H9 (cell line): ENCODE results near the gene ME3. TPM values are rescaled to one million over a fixed set of nuclear protein-coding genes. Genes with fewer than 3 reads are reported as not detected.

Experiments
- DNase-seq: peaks from one replicate; pipeline ENCODE4 v3.0.0-alpha.2; 2017
- H2AFZ ChIP-seq: one replicate; pipeline ENCODE4 v1.6.1; 2013; ENCODE audit warnings: mild to moderate bottlenecking, low read length, control low read depth, moderate library complexity
- H2AK5ac ChIP-seq: 2 replicates; pipeline ENCODE4 v1.6.1; 2013; ENCODE audit warnings: low read length, control low read depth, mixed read lengths; ENCODE audit not compliant: insufficient read length
- H2BK120ac ChIP-seq: one replicate; pipeline ENCODE4 v1.6.1; 2013; ENCODE audit warnings: low read depth, mild to moderate bottlenecking, low read length, control low read depth, inconsistent platforms; ENCODE audit not compliant: poor library complexity, severe bottlenecking
- H2BK12ac ChIP-seq: 2 replicates; pipeline ENCODE4 v1.6.1; 2013; ENCODE audit warnings: low read length, control low read depth, mixed read lengths, low read depth; ENCODE audit not compliant: insufficient read length
- H2BK15ac ChIP-seq: 2 replicates; pipeline ENCODE4 v1.6.1; 2013; ENCODE audit warnings: low read depth, low read length, control low read depth
- H2BK20ac ChIP-seq: one replicate; pipeline ENCODE4 v1.6.1; 2013; ENCODE audit warnings: low read depth, mild to moderate bottlenecking, low read length, control low read depth, inconsistent platforms; ENCODE audit not compliant: poor library complexity, severe bottlenecking
- H2BK5ac ChIP-seq: 2 replicates; pipeline ENCODE4 v1.6.1; 2013; ENCODE audit warnings: low read length, control low read depth, mixed read lengths; ENCODE audit not compliant: insufficient read length
- H3K14ac ChIP-seq: 2 replicates; pipeline ENCODE4 v1.6.1; 2013; ENCODE audit warnings: low read length, control low read depth; ENCODE audit not compliant: insufficient read depth
- H3K18ac ChIP-seq: 2 replicates; pipeline ENCODE4 v1.6.1; 2013; ENCODE audit warnings: low read depth, mild to moderate bottlenecking, mixed read lengths, low read length, control low read depth; ENCODE audit not compliant: insufficient read length
- H3K23ac ChIP-seq: 2 replicates; pipeline ENCODE4 v1.6.1; 2013; ENCODE audit warnings: low read length, control low read depth, mixed read lengths, low read depth; ENCODE audit not compliant: insufficient read length
- H3K23me2 ChIP-seq: 2 replicates; pipeline ENCODE4 v1.6.1; 2013; ENCODE audit warnings: low read depth, mild to moderate bottlenecking, mixed read lengths, low read length, control low read depth; ENCODE audit not compliant: insufficient read length, poor library complexity, severe bottlenecking
- H3K27ac ChIP-seq: 2 replicates; pipeline ENCODE4 v1.5.1; 2013; ENCODE audit warnings: low read length, control low read depth, mixed read lengths, low read depth; ENCODE audit not compliant: insufficient read length
- H3K27me3 ChIP-seq: 2 replicates; pipeline ENCODE4 v1.6.1; 2013; ENCODE audit warnings: low read length, control low read depth, inconsistent platforms; ENCODE audit not compliant: insufficient read depth
- H3K4ac ChIP-seq: 2 replicates; pipeline ENCODE4 v1.6.1; 2013; ENCODE audit warnings: low read depth, mild to moderate bottlenecking, control low read depth, inconsistent platforms, low read length, moderate library complexity
- H3K4me1 ChIP-seq: 2 replicates; pipeline ENCODE4 v1.6.1; 2013; ENCODE audit warnings: low read length, control low read depth, inconsistent platforms; ENCODE audit not compliant: insufficient read depth
- H3K4me2 ChIP-seq: 2 replicates; pipeline ENCODE4 v1.6.1; 2013; ENCODE audit warnings: low read length, control low read depth, mixed read lengths; ENCODE audit not compliant: insufficient read length, insufficient read depth
- H3K56ac ChIP-seq: 2 replicates; pipeline ENCODE4 v1.6.1; 2013; ENCODE audit warnings: low read depth, mild to moderate bottlenecking, mixed read lengths, low read length, control low read depth; ENCODE audit not compliant: insufficient read length
- H3K79me1 ChIP-seq: 2 replicates; pipeline ENCODE4 v1.6.1; 2013; ENCODE audit warnings: low read depth, mild to moderate bottlenecking, moderate library complexity, low read length, control low read depth, inconsistent platforms; ENCODE audit not compliant: insufficient read depth, poor library complexity, severe bottlenecking
- H3K79me2 ChIP-seq: 2 replicates; pipeline ENCODE4 v1.6.1; 2013; ENCODE audit warnings: low read length, control low read depth, inconsistent platforms; ENCODE audit not compliant: insufficient read depth
- H3K9ac ChIP-seq: 2 replicates; pipeline ENCODE4 v1.6.1; 2013; ENCODE audit warnings: low read length, control low read depth, mixed read lengths; ENCODE audit not compliant: insufficient read length; ENCODE audit errors: extremely low read depth
- H3K9me3 ChIP-seq: one replicate; pipeline ENCODE4 v1.6.1; 2013; ENCODE audit warnings: low read depth, low read length, inconsistent platforms; ENCODE audit not compliant: control insufficient read depth
- H3T11ph ChIP-seq: one replicate; pipeline ENCODE4 v1.6.1; 2013; ENCODE audit warnings: mild to moderate bottlenecking, low read length, control low read depth, inconsistent platforms
- H4K20me1 ChIP-seq: one replicate; pipeline ENCODE4 v1.6.1; 2013; ENCODE audit not compliant: control insufficient read depth, insufficient read length, insufficient read depth
- H4K5ac ChIP-seq: 2 replicates; pipeline ENCODE4 v1.6.1; 2013; ENCODE audit warnings: low read depth, mild to moderate bottlenecking, mixed read lengths, low read length, control low read depth; ENCODE audit not compliant: insufficient read length
- H4K8ac ChIP-seq: replicated peaks from 2 replicates; pipeline ENCODE4 v1.6.1; 2013; ENCODE audit warnings: low read length, control low read depth, mixed read lengths, low read depth; ENCODE audit not compliant: insufficient read length
- H4K91ac ChIP-seq: 2 replicates; pipeline ENCODE4 v1.6.1; 2013; ENCODE audit warnings: low read depth, mild to moderate bottlenecking, moderate library complexity, mixed read lengths, low read length, control low read depth; ENCODE audit not compliant: insufficient read length
- H3K27ac Mint-ChIP-seq, 3 experiments: 2 replicates in 2 of 3; 3 replicates in 1 of 3; pipeline ENCODE4 v1.8.0; 2020 to 2021; ENCODE audit warnings: mixed read lengths in 3 of 3, mild to moderate bottlenecking in 1 of 3, moderate library complexity in 1 of 3
- H3K27me3 Mint-ChIP-seq: 2 replicates; pipeline ENCODE4 v1.8.0; 2021; ENCODE audit warnings: low read depth, mild to moderate bottlenecking, moderate library complexity, mixed read lengths
- H3K36me3 Mint-ChIP-seq, 3 experiments: 2 replicates in 2 of 3; 3 replicates in 1 of 3; pipeline ENCODE4 v1.8.0; 2020 to 2021; ENCODE audit warnings: low read depth in 3 of 3, mixed read lengths in 3 of 3; ENCODE audit not compliant: insufficient read depth in 1 of 3
- H3K4me1 Mint-ChIP-seq, 2 experiments: 2 replicates each; pipeline ENCODE4 v1.8.0; 2020; ENCODE audit warnings: mixed read lengths in 2 of 2
- H3K4me3 Mint-ChIP-seq, 2 experiments: 2 replicates in 1 of 2; 3 replicates in 1 of 2; pipeline ENCODE4 v1.8.0; 2020 to 2021; ENCODE audit warnings: mild to moderate bottlenecking in 2 of 2, mixed read lengths in 2 of 2, moderate library complexity in 1 of 2
- H3K9me3 Mint-ChIP-seq, 2 experiments: 2 replicates in 1 of 2; 3 replicates in 1 of 2; pipeline ENCODE4 v1.8.0; 2020; ENCODE audit warnings: mild to moderate bottlenecking in 2 of 2, mixed read lengths in 2 of 2, moderate library complexity in 1 of 2
- CTCF ChIP-seq: fragments of 200-600 bp; sonication (generic); conservative IDR thresholded peaks from 3 replicates; pipeline ENCODE4 v1.8.0; 2021; ENCODE audit warnings: antibody characterized with exemption, mild to moderate bottlenecking
- WGBS: extraction: QIAGEN DNeasy Blood & Tissue Kit; methylation state at CpG from one replicate; pipeline ENCODE4 v1.1.7; 2013; ENCODE audit warnings: missing lambda C conversion rate, low lambda C conversion rate, mixed read lengths; ENCODE audit not compliant: insufficient read length; ENCODE audit errors: extremely low coverage; 5-methylcytosine and 5-hydroxymethylcytosine counted together
- total RNA-seq: library from RNA; stranded (reverse); gene quantifications from 2 replicates; pipeline ENCODE4 v1.2.1, GENCODE V29; 2021

ME3 gene
- total RNA-seq, 1 experiment from 2014 or later = 2.8 TPM

- no peak overlapping the region for H3K4me2 ChIP-seq
- no peaks in the 10 kb centered on the region for H3K79me1 ChIP-seq
- no peaks in the 10 kb centered on the region for H3K9me3 ChIP-seq
- no peak overlapping the region for H3K9ac ChIP-seq
- H2BK5ac ChIP-seq = no peak overlapping the region
- H2BK120ac ChIP-seq = no peak overlapping the region
- no peaks in the 10 kb centered on the region for H3K23me2 ChIP-seq
- no peak overlapping the region for H3K18ac ChIP-seq
- H3K27ac Mint-ChIP-seq = no peak overlapping the region
- no CpG with 5 or more reads among the region's 1 CpG for WGBS
- H4K91ac ChIP-seq = no peak overlapping the region
- H3K9me3 Mint-ChIP-seq = no peaks in the 10 kb centered on the region
- no peak overlapping the region for H3K56ac ChIP-seq
- no peak overlapping the region for H2AK5ac ChIP-seq
- no peak overlapping the region for H3K23ac ChIP-seq
- no peaks in the 10 kb centered on the region for H4K20me1 ChIP-seq
- no peak overlapping the region for H3K14ac ChIP-seq
- H2BK12ac ChIP-seq = no peak overlapping the region
- no peaks in the 10 kb centered on the region; the same call in 1 of the 2 replicates for H3K4me1 ChIP-seq
- H3K4ac ChIP-seq = no peak overlapping the region
- H2BK15ac ChIP-seq = no peak overlapping the region
- no peak overlapping the region for H3K4me3 Mint-ChIP-seq
- H4K8ac ChIP-seq = no peak overlapping the region
- H3K27me3 ChIP-seq = no peaks in the 10 kb centered on the region
- H2AFZ ChIP-seq = no peak overlapping the region
- H3K27ac ChIP-seq = no peak overlapping the region
- no peaks in the 10 kb centered on the region; the same call in 1 of the 2 replicates for H3K27me3 Mint-ChIP-seq
- DNase-seq = no peak
- no peak for TF ChIP-seq CTCF
- H3T11ph ChIP-seq = no peak overlapping the region
- H3K4me1 Mint-ChIP-seq = peaks cover 16 to 18% of the 10 kb centered on the region in 2 experiments
- no peak overlapping the region for H2BK20ac ChIP-seq
- H4K5ac ChIP-seq = no peak overlapping the region
- H3K36me3 Mint-ChIP-seq = no peaks in the 10 kb centered on the region; a peak in 1 of 7 replicates
- no peaks in the 10 kb centered on the region for H3K79me2 ChIP-seq
Observed at GRCh38 chr11:86481399-86481798, 191.0 kb downstream of the ME3 start.
